Liver (tissue), 3 donors: Measurements from ENCODE around the gene TMEM117.

Source experiments
- EGR1 ChIP-seq, 2 donors: IDR thresholded peaks; 2 replicates each; pipeline ENCODE4 v1.6.1; 2016 to 2018; ENCODE audit warnings: antibody characterized with exemption in 2 of 2, low read depth in 2 of 2
- FOXA1 ChIP-seq: IDR thresholded peaks from 2 replicates; pipeline ENCODE4 v1.6.1; 2016; ENCODE audit warnings: antibody characterized with exemption
- FOXA2 ChIP-seq: IDR thresholded peaks from 2 replicates; pipeline ENCODE4 v1.6.1; 2016; ENCODE audit warnings: antibody characterized with exemption
- HNF4A ChIP-seq, 2 donors: conservative IDR thresholded peaks; 2 replicates each; pipeline ENCODE4 v1.6.1; 2016; ENCODE audit warnings: antibody characterized with exemption in 2 of 2, mild to moderate bottlenecking in 2 of 2
- YY1 ChIP-seq: IDR thresholded peaks from 2 replicates; pipeline ENCODE4 v1.6.1; 2016; ENCODE audit warnings: antibody characterized with exemption, mild to moderate bottlenecking
- TF ChIP-seq, protein P1 (sequence below): fragments of 150-350 bp; IDR thresholded peaks from 2 replicates; pipeline ENCODE4 v1.5.1; 2017; ENCODE audit warnings: improper control_type of control experiment, low read depth, low read length; ENCODE audit not compliant: missing input control
- TF ChIP-seq, protein P2 (sequence below): IDR thresholded peaks from 2 replicates; pipeline ENCODE4 v1.6.1; 2016; ENCODE audit warnings: antibody characterized with exemption, mild to moderate bottlenecking
- TF ChIP-seq, protein P3 (sequence below): IDR thresholded peaks from 2 replicates; pipeline ENCODE4 v1.6.1; 2016; ENCODE audit warnings: antibody characterized with exemption
- TF ChIP-seq, protein P4 (sequence below): IDR thresholded peaks from 2 replicates; pipeline ENCODE4 v1.6.1; 2016; ENCODE audit warnings: antibody characterized with exemption
- donor health status: healthy.
- donor health status: healthy.

DNA sequence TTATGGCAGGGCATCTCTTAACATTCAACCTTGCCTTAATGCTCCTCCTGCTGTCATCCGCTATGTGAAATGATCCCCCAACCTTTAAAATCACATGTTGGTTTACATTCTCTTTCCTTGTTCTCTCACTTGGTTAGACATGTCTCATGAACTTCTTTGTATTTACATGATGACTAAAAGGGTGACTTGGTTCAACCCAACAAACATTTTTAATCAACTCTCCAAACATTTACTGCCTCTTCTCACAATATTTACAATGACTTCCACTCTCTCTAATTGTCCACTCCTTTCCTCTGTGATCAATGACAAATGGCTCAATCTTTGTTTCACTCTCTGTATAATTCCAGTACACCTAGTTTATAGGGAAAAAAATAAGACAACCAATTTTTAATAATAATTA lies 534.1 kb downstream of the TMEM117 start:
- TF ChIP-seq YY1 (no peak), EGR1 (IDR thresholded peaks at IDR 0.05; ENCODE audit: low read depth in 2 of 2) (no peak), FOXA1 (no peak), FOXA2 (no peak), HNF4A (conservative IDR thresholded peaks at IDR 0.05) (no peak)
- TF ChIP-seq, protein P1, sequence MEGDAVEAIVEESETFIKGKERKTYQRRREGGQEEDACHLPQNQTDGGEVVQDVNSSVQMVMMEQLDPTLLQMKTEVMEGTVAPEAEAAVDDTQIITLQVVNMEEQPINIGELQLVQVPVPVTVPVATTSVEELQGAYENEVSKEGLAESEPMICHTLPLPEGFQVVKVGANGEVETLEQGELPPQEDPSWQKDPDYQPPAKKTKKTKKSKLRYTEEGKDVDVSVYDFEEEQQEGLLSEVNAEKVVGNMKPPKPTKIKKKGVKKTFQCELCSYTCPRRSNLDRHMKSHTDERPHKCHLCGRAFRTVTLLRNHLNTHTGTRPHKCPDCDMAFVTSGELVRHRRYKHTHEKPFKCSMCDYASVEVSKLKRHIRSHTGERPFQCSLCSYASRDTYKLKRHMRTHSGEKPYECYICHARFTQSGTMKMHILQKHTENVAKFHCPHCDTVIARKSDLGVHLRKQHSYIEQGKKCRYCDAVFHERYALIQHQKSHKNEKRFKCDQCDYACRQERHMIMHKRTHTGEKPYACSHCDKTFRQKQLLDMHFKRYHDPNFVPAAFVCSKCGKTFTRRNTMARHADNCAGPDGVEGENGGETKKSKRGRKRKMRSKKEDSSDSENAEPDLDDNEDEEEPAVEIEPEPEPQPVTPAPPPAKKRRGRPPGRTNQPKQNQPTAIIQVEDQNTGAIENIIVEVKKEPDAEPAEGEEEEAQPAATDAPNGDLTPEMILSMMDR = no peak
- TF ChIP-seq, protein P2, sequence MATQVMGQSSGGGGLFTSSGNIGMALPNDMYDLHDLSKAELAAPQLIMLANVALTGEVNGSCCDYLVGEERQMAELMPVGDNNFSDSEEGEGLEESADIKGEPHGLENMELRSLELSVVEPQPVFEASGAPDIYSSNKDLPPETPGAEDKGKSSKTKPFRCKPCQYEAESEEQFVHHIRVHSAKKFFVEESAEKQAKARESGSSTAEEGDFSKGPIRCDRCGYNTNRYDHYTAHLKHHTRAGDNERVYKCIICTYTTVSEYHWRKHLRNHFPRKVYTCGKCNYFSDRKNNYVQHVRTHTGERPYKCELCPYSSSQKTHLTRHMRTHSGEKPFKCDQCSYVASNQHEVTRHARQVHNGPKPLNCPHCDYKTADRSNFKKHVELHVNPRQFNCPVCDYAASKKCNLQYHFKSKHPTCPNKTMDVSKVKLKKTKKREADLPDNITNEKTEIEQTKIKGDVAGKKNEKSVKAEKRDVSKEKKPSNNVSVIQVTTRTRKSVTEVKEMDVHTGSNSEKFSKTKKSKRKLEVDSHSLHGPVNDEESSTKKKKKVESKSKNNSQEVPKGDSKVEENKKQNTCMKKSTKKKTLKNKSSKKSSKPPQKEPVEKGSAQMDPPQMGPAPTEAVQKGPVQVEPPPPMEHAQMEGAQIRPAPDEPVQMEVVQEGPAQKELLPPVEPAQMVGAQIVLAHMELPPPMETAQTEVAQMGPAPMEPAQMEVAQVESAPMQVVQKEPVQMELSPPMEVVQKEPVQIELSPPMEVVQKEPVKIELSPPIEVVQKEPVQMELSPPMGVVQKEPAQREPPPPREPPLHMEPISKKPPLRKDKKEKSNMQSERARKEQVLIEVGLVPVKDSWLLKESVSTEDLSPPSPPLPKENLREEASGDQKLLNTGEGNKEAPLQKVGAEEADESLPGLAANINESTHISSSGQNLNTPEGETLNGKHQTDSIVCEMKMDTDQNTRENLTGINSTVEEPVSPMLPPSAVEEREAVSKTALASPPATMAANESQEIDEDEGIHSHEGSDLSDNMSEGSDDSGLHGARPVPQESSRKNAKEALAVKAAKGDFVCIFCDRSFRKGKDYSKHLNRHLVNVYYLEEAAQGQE = no peak
- TF ChIP-seq, protein P3, sequence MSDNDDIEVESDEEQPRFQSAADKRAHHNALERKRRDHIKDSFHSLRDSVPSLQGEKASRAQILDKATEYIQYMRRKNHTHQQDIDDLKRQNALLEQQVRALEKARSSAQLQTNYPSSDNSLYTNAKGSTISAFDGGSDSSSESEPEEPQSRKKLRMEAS = no peak
- TF ChIP-seq, protein P4, sequence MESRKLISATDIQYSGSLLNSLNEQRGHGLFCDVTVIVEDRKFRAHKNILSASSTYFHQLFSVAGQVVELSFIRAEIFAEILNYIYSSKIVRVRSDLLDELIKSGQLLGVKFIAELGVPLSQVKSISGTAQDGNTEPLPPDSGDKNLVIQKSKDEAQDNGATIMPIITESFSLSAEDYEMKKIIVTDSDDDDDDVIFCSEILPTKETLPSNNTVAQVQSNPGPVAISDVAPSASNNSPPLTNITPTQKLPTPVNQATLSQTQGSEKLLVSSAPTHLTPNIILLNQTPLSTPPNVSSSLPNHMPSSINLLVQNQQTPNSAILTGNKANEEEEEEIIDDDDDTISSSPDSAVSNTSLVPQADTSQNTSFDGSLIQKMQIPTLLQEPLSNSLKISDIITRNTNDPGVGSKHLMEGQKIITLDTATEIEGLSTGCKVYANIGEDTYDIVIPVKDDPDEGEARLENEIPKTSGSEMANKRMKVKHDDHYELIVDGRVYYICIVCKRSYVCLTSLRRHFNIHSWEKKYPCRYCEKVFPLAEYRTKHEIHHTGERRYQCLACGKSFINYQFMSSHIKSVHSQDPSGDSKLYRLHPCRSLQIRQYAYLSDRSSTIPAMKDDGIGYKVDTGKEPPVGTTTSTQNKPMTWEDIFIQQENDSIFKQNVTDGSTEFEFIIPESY = no peak
